ENCODE results near the gene VPS26A. TPM values are rescaled to one million over a fixed set of nuclear protein-coding genes. Genes with fewer than 3 reads are reported as not detected.

VPS26A gene
- total RNA-seq, 3 donors from 2014 or later (not counting 1 experiment from before 2014, with no cell fraction given) = 62.6 to 86.4 (median 86.2) TPM

DNA sequence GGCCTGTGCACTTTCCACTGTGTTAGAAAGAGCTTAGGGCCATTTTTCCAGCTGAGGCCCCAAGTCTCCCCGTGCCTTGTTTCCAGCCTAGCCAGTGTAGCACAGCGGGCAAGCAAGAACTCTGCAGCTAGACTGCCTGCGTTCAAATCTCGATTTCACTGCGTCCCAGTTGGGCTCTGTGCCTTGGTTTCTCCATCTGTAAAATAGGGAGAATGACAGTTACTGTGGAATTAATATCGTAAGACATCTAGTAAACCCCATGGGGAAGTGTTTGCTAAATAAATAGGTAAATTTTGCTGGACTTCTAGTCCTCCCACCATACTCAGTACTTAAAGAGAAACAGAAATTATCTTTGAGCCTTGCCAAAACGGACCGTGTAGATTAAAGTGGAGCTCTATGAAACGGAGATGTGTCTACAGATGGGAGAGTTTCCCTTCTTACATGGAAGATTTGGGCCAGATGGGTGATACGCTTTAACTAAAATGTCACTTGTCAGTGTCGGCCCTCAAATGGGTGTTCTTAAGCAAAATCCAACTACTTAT lies 92.7 kb downstream of the VPS26A start:
- Mint-ChIP-seq H3K36me3 (no peaks in the 10 kb centered on the region), H3K4me1 (peaks cover 29 to 48% of the 10 kb centered on the region in 2 donors), H3K4me3 (no peak overlapping the region), H3K9me3 (no peaks in the 10 kb centered on the region), H3K27ac (peak overlapping the region in 1 of 2 donors; percentile 84), H3K27me3 (ENCODE audit: low read depth in 2 of 2) (no peaks in the 10 kb centered on the region)
- TF ChIP-seq CTCF (IDR thresholded peaks at IDR 0.05) = no peak
- no peak for ATAC-seq
- Histone ChIP-seq H3K27ac (ENCODE audit: low read length) (no peak overlapping the region), H3K27me3 (ENCODE audit: control insufficient read depth, insufficient read depth, low read length) (no peaks in the 10 kb centered on the region), H3K36me3 (ENCODE audit: control insufficient read depth, insufficient read depth, low read length) (no peaks in the 10 kb centered on the region), H3K4me1 (ENCODE audit: control insufficient read depth, insufficient read depth, low read length) (peaks cover 18% of the 10 kb centered on the region), H3K4me3 (ENCODE audit: low read length) (no peak overlapping the region), H3K9me3 (ENCODE audit: control insufficient read depth, insufficient read depth, low read length) (no peaks in the 10 kb centered on the region)
- 90% methylated on average over 10 of the region's 11 CpGs for WGBS (ENCODE audit: insufficient coverage)
- DNase-seq = no peak
- intact Hi-C loops (cut with micrococcal nuclease) = no loop called here

- peaks cover 35 to 54% of the 10 kb centered on the region in 2 donors for H3K4me1 Mint-ChIP-seq
- Histone ChIP-seq H3K4me1 (ENCODE audit: control insufficient read depth, insufficient read depth, low read length) (peaks cover 24% of the 10 kb centered on the region), H3K27ac (ENCODE audit: low read length) (no peak overlapping the region), H3K27me3 (ENCODE audit: control insufficient read depth, insufficient read depth, low read length) (no peaks in the 10 kb centered on the region), H3K36me3 (ENCODE audit: control insufficient read depth, insufficient read depth, low read length) (no peaks in the 10 kb centered on the region), H3K4me3 (ENCODE audit: low read length) (no peak overlapping the region), H3K9me3 (ENCODE audit: control insufficient read depth, insufficient read depth, low read length) (no peaks in the 10 kb centered on the region)
- H3K4me3 Mint-ChIP-seq = no peak overlapping the region
- no peak overlapping the region for H3K27ac Mint-ChIP-seq
- 93% methylated on average over 4 of the region's 4 CpGs for WGBS (ENCODE audit: insufficient coverage)
- intact Hi-C loops (cut with micrococcal nuclease) = no loop called here
- no peaks in the 10 kb centered on the region for H3K9me3 Mint-ChIP-seq
- TF ChIP-seq CTCF (IDR thresholded peaks at IDR 0.05) = no peak
- DNase-seq (no peak), ATAC-seq (no peak)
- no peaks in the 10 kb centered on the region for H3K36me3 Mint-ChIP-seq
- H3K27me3 Mint-ChIP-seq (ENCODE audit: low read depth in 2 of 2) = no peaks in the 10 kb centered on the region
Measured at GRCh38 chr10:69217119-69217754, 93.3 kb downstream of the VPS26A start.

GRCh38 chr10:69218831-69219230 lies 94.9 kb downstream of the VPS26A start:
- 85% methylated on average over 4 of the region's 6 CpGs for whole genome bisulfite sequencing (ENCODE audit: insufficient coverage)
- Mint-ChIP-seq H3K4me1 (peaks cover 41 to 60% of the 10 kb centered on the region in 2 donors), H3K36me3 (no peaks in the 10 kb centered on the region), H3K9me3 (no peaks in the 10 kb centered on the region), H3K27ac (no peak overlapping the region), H3K4me3 (no peak overlapping the region), H3K27me3 (ENCODE audit: low read depth in 2 of 2) (no peaks in the 10 kb centered on the region)
- no peak for TF ChIP-seq CTCF (IDR thresholded peaks at IDR 0.05)
- H3K27ac ChIP-seq (ENCODE audit: low read length) = no peak overlapping the region
- peaks cover 32% of the 10 kb centered on the region for H3K4me1 ChIP-seq (ENCODE audit: control insufficient read depth, insufficient read depth, low read length)
- no peak overlapping the region for H3K4me3 ChIP-seq (ENCODE audit: low read length)
- no peak for DNase-seq
- intact Hi-C loops (cut with micrococcal nuclease) = no loop called here
- H3K9me3 ChIP-seq (ENCODE audit: control insufficient read depth, insufficient read depth, low read length) = no peaks in the 10 kb centered on the region
- no peaks in the 10 kb centered on the region for H3K27me3 ChIP-seq (ENCODE audit: control insufficient read depth, insufficient read depth, low read length)
- ATAC-seq = no peak
- no peaks in the 10 kb centered on the region for H3K36me3 ChIP-seq (ENCODE audit: control insufficient read depth, insufficient read depth, low read length)

DNA sequence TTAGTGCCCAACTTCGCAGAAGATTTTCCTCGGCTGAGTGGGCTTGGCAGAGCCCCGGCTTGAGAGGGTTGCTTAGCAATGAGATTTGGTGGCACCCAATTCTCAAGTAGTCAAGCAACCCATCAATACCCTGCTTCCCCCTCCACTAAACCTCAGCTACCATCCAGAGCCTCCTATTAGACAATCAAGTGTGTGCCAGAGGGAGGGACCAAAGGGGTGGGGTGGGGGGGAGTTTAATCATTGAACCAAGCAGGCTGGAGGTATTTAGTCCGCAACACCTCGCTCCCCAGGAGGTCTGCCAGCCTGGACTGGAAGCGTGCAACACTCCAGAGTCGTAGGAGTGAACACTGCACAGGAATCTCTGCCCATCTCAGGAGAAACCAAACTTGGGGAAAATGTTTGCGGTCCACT lies 96.1 kb downstream of the VPS26A start, which contains the start of gene HKDC1:
Gene HKDC1 (plus strand): TSS at position 292 of the 411 bp plus-strand sequence. CDS start 104 bp downstream, at position 396.
- Mint-ChIP-seq H3K9me3 (no peaks in the 10 kb centered on the region), H3K4me3 (peak within 1 kb of the TSS; percentile 17), H3K36me3 (no peaks in the 10 kb centered on the region), H3K4me1 (peaks cover 37 to 54% of the 10 kb centered on the region in 2 donors), H3K27me3 (ENCODE audit: low read depth in 2 of 2) (no peaks in the 10 kb centered on the region), H3K27ac (peak within 1 kb of the TSS in 1 of 2 donors; percentile 93)
- no peak for TF ChIP-seq CTCF (IDR thresholded peaks at IDR 0.05)
- WGBS (ENCODE audit: insufficient coverage) = 95% methylated on average over 8 of the region's 8 CpGs
- no peaks in the 10 kb centered on the region for H3K9me3 ChIP-seq (ENCODE audit: control insufficient read depth, insufficient read depth, low read length)
- intact Hi-C loops (cut with micrococcal nuclease) = no loop called here
- H3K4me1 ChIP-seq (ENCODE audit: control insufficient read depth, insufficient read depth, low read length) = peaks cover 33% of the 10 kb centered on the region
- H3K27me3 ChIP-seq (ENCODE audit: control insufficient read depth, insufficient read depth, low read length) = no peaks in the 10 kb centered on the region
- no peaks in the 10 kb centered on the region for H3K36me3 ChIP-seq (ENCODE audit: control insufficient read depth, insufficient read depth, low read length)
- no peak for ATAC-seq
- H3K27ac ChIP-seq (ENCODE audit: low read length) = no peak within 1 kb of the TSS
- no peak within 1 kb of the TSS for H3K4me3 ChIP-seq (ENCODE audit: low read length)
- no peak for DNase-seq

All from natural killer cell (primary cell).